ENCODE data around the gene SYNJ2. TPM values are rescaled to one million over a fixed set of nuclear protein-coding genes. Genes with fewer than 3 reads are reported as not detected.

Gene SYNJ2
- polyA plus RNA-seq, 1 donor from 2014 or later: 0.12 TPM

GRCh38 chr6:157997893-157998608 is 16.4 kb downstream of the SYNJ2 start:
- H3K79me2 ChIP-seq (replicated peaks; ENCODE audit: insufficient read depth, low read length): no peaks in the 10 kb centered on the region
- H3F3A ChIP-seq (ENCODE audit: insufficient read depth, low read length, poor library complexity, severe bottlenecking): no peaks in the 10 kb centered on the region

GRCh38 chr6:157998707-157999167 is 17.1 kb downstream of the SYNJ2 start:
- H3K79me2 ChIP-seq (replicated peaks; ENCODE audit: insufficient read depth, low read length): no peaks in the 10 kb centered on the region
- no peak overlapping the region for H3K27ac ChIP-seq (ENCODE audit: low read length)
- TF ChIP-seq CTCF (IDR thresholded peaks at IDR 0.05; ENCODE audit: poor library complexity, severe bottlenecking) (no peak), RAD21 (conservative IDR thresholded peaks at IDR 0.05) (no peak), MXI1 (conservative IDR thresholded peaks at IDR 0.05; ENCODE audit: poor library complexity, severe bottlenecking) (no peak), TAF1 (IDR thresholded peaks at IDR 0.05; ENCODE audit: low read depth) (no peak), REST (IDR thresholded peaks at IDR 0.05; ENCODE audit: borderline replicate concordance) (no peak), POLR2AphosphoS5 (IDR thresholded peaks at IDR 0.05) (no peak)

More at GRCh38 chr6:157997893-157998608, 16.4 kb downstream of the SYNJ2 start:
- Histone ChIP-seq H3K4me2 (ENCODE audit: low read length) (no peak overlapping the region), H4K20me1 (ENCODE audit: insufficient read depth) (no peaks in the 10 kb centered on the region), H3K9me2 (ENCODE audit: insufficient read depth, low read length) (no peaks in the 10 kb centered on the region), H3K27me3 (ENCODE audit: insufficient read depth, low read depth, low read length) (no peaks in the 10 kb centered on the region), H3K9me3 (ENCODE audit: low read length) (no peaks in the 10 kb centered on the region), H3K9ac (ENCODE audit: low read length) (no peak overlapping the region), H3K36me3 (ENCODE audit: insufficient read depth, low read length) (no peaks in the 10 kb centered on the region), H3K27ac (ENCODE audit: low read length) (no peak overlapping the region), H3K4me3 (ENCODE audit: low read length) (no peak overlapping the region), H2AFZ (ENCODE audit: low read depth, low read length) (no peak overlapping the region)
- TF ChIP-seq REST (IDR thresholded peaks at IDR 0.05; ENCODE audit: borderline replicate concordance): no peak
- no peak for TF ChIP-seq RAD21 (conservative IDR thresholded peaks at IDR 0.05)
- TF ChIP-seq EP300 (conservative IDR thresholded peaks at IDR 0.05; ENCODE audit: poor library complexity, severe bottlenecking): no peak
- TF ChIP-seq EZH2 (IDR thresholded peaks at IDR 0.05; ENCODE audit: borderline replicate concordance, insufficient read depth, low read length, poor library complexity, severe bottlenecking): no peak
- TF ChIP-seq POLR2AphosphoS5 (IDR thresholded peaks at IDR 0.05): no peak
- TF ChIP-seq CTCF (IDR thresholded peaks at IDR 0.05; ENCODE audit: poor library complexity, severe bottlenecking): no peak
- TF ChIP-seq MXI1 (conservative IDR thresholded peaks at IDR 0.05; ENCODE audit: poor library complexity, severe bottlenecking): no peak
- no peak for TF ChIP-seq SMC3 (conservative IDR thresholded peaks at IDR 0.05; ENCODE audit: poor library complexity)
- TF ChIP-seq TAF1 (IDR thresholded peaks at IDR 0.05; ENCODE audit: low read depth): no peak

More at GRCh38 chr6:157998707-157999167, 17.1 kb downstream of the SYNJ2 start:
- Histone ChIP-seq H3F3A (ENCODE audit: insufficient read depth, low read length, poor library complexity, severe bottlenecking) (no peaks in the 10 kb centered on the region), H3K4me3 (ENCODE audit: low read length) (no peak overlapping the region), H2AFZ (ENCODE audit: low read depth, low read length) (no peak overlapping the region), H3K36me3 (ENCODE audit: insufficient read depth, low read length) (no peaks in the 10 kb centered on the region), H4K20me1 (ENCODE audit: insufficient read depth) (no peaks in the 10 kb centered on the region), H3K9ac (ENCODE audit: low read length) (no peak overlapping the region), H3K27me3 (ENCODE audit: insufficient read depth, low read depth, low read length) (no peaks in the 10 kb centered on the region), H3K4me2 (ENCODE audit: low read length) (no peak overlapping the region), H3K9me3 (ENCODE audit: low read length) (no peaks in the 10 kb centered on the region), H3K9me2 (ENCODE audit: insufficient read depth, low read length) (no peaks in the 10 kb centered on the region)

Data from neural cell (in vitro differentiated cells).